Stimulated activated CD4-positive, alpha-beta T cell treated with anti-CD3 and anti-CD28 coated beads, Interleukin-1b, Interleukin-23, amount 100 ng/mL, for 24 hours (primary cell): ENCODE results near the gene IGSF8.

Experiments
- DNase-seq, 4 experiments: peaks; one replicate each; pipeline ENCODE4 v3.0.0-alpha.2; 2020; ENCODE audit warnings: low read depth in 4 of 4, low spot score in 1 of 4

Gene IGSF8

GRCh38 chr1:160043543-160043942, 54.9 kb downstream of the IGSF8 start:
- no peak for DNase-seq
